Kidney epithelial cell (primary cell): ENCODE results near the gene CCM2. TPM values are rescaled to one million over a fixed set of nuclear protein-coding genes. Genes with fewer than 3 reads are reported as not detected.

Source experiments
- DNase-seq: peaks from one replicate; pipeline ENCODE4 v3.0.0-alpha.2; 2010; ENCODE audit warnings: low read depth
- H3K27me3 ChIP-seq: 2 replicates; pipeline ENCODE4 v1.6.0; 2011; ENCODE audit warnings: low read length; ENCODE audit not compliant: control insufficient read depth, insufficient read depth
- H3K36me3 ChIP-seq: 2 replicates; pipeline ENCODE4 v1.5.1; 2011; ENCODE audit warnings: low read length; ENCODE audit not compliant: control insufficient read depth, insufficient read depth
- H3K4me3 ChIP-seq: 2 replicates; pipeline ENCODE4 v1.5.1; 2011; ENCODE audit warnings: low read depth, mild to moderate bottlenecking, control low read depth, low read length
- total RNA-seq: library from RNA; depleted of rRNA; stranded (reverse); fragments of >200 nt; gene quantifications from 2 replicates; pipeline ENCODE4 v1.2.3, GENCODE V29; 2015
- TF ChIP-seq, protein P1 (sequence below): IDR thresholded peaks from 2 replicates; pipeline ENCODE4 v1.5.1; 2011; ENCODE audit warnings: mild to moderate bottlenecking, moderate library complexity, low read length, control low read depth, inconsistent platforms; ENCODE audit not compliant: insufficient read depth, poor library complexity, severe bottlenecking

The CCM2 gene
- total RNA-seq, 1 donor from 2014 or later: 60.2 TPM

GRCh38 chr7:45078125-45078681, 78.2 kb downstream of the CCM2 start:
- Histone ChIP-seq H3K36me3 (no peaks in the 10 kb centered on the region), H3K4me3 (no peak overlapping the region), H3K27me3 (no peaks in the 10 kb centered on the region)
- TF ChIP-seq, protein P1, sequence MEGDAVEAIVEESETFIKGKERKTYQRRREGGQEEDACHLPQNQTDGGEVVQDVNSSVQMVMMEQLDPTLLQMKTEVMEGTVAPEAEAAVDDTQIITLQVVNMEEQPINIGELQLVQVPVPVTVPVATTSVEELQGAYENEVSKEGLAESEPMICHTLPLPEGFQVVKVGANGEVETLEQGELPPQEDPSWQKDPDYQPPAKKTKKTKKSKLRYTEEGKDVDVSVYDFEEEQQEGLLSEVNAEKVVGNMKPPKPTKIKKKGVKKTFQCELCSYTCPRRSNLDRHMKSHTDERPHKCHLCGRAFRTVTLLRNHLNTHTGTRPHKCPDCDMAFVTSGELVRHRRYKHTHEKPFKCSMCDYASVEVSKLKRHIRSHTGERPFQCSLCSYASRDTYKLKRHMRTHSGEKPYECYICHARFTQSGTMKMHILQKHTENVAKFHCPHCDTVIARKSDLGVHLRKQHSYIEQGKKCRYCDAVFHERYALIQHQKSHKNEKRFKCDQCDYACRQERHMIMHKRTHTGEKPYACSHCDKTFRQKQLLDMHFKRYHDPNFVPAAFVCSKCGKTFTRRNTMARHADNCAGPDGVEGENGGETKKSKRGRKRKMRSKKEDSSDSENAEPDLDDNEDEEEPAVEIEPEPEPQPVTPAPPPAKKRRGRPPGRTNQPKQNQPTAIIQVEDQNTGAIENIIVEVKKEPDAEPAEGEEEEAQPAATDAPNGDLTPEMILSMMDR: no peak
- DNase-seq: no peak

DNA sequence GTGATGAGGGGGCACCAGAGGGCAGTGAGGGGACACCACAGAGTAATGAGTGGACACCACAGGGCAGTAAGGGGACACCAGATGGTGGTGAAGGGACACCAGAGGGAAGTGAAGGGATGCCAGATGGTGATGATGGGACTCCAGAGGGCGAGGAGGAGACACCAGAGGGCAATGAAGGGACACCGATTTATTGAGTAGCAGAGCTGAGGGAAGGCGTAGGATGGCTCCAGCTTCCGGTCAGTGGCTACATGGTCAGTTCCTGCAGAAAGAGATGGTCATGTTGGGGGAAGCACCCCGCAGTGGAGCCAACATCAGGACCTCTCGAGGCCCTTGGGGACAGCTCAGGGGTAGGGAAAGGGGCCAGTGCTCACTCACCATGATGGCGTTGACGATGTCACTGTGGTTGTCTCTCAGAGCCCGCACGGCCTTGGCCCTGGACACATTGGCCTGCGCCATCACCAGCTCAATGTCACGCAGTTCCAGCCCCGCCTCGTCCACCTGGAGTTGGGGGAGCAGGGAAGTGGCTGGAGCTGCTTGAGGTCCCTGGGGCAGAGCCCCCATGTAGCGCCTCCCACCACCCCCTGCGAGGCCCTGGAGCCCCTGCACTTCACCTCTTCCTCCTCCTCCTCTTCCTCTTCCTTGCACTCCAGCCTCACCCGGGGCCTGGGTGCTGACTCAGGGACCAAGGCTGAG, 80.4 kb downstream of the CCM2 start:
- TF ChIP-seq, protein P1: no peak
- DNase-seq: no peak
- no peak overlapping the region for H3K4me3 ChIP-seq
- no peaks in the 10 kb centered on the region for H3K27me3 ChIP-seq
- no peaks in the 10 kb centered on the region for H3K36me3 ChIP-seq

- H3K4me3 ChIP-seq: no peak overlapping the region
- DNase-seq: no peak
- H3K27me3 ChIP-seq: no peaks in the 10 kb centered on the region
- TF ChIP-seq, protein P1: no peak
- no peaks in the 10 kb centered on the region for H3K36me3 ChIP-seq
Measured at GRCh38 chr7:45080958-45081669, 81.1 kb downstream of the CCM2 start.

- TF ChIP-seq, protein P1: no peak
- no peak for DNase-seq
- no peaks in the 10 kb centered on the region for H3K36me3 ChIP-seq
- no peak overlapping the region for H3K4me3 ChIP-seq
- no peaks in the 10 kb centered on the region for H3K27me3 ChIP-seq
Measured at GRCh38 chr7:45081670-45081974, 81.6 kb downstream of the CCM2 start.

DNA sequence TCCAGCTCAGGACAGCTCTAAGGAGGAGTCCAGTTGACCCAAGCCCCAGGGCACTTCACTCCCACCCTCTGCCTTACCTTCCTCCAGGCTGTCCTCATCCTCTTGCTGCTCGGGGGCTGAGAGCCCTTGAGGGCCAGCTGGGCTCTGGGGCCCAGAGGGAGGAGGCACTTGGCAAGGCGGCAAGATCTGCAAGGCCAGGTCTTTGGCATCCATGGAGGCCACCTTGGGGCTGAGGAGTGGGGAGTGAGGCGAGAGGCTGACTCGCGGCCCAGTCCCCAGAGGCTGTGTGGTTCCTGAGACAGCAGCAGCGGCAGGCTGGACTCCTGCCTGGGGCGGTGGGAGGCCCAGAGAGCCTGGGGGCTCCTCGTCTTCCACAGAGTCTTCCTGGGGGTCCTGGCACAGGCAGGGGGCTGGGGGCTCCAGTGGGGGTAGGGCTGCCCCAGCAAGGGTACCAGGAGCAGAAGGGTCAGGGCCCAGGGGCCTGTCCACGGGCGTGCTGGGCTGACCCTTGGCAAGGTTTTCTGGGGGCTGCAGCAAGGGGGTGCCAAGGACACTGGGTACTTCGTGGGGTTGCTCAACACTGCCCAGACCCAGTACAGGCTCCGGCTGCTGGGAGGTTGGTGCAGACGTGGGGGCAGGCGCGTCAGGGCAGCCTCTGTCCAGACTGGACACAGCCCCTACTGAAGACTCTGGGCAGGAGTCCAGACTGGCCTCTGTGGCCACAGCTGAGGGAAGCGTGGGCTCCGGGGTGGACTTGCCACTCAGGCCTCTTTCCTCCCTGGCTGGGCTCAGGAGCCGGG, 82.2 kb downstream of the CCM2 start:
- no peak for DNase-seq
- Histone ChIP-seq H3K36me3 (no peaks in the 10 kb centered on the region), H3K4me3 (no peak overlapping the region), H3K27me3 (no peaks in the 10 kb centered on the region)
- TF ChIP-seq, protein P1: no peak
